ENCODE results near the gene SLC7A7. TPM values are rescaled to one million over a fixed set of nuclear protein-coding genes. Genes with fewer than 3 reads are reported as not detected.

Gene SLC7A7
- total and polyA plus RNA-seq, 9 of the 15 experiments (the other 6 are each of a cell fraction or from before 2014, with no cell fraction given), result 0.07 to 0.68 (median 0.41) TPM

DNA sequence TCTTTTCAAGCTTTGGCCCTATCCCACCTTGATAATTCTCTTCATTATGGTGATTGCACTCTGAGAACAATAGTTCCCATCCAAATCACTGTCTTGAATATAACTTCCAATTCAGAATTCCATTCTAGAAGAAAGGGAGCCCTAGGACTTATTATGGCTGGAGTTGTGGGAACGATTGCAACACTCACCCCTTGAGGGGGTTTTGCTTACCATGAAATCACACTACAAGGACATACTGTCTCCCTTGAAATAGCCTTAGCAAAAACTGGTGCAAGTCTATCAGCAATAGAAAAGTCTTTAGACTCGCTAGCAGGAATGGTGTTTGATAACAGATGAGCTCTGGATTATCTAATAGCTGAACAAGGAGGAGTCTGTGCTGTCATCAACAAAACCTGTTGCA lies 80.1 kb downstream of the SLC7A7 start (continued):
- TF ChIP-seq ZBTB40 (IDR thresholded peaks at IDR 0.05) (no peak), ZBTB40 (CRISPR knock-in tag; IDR thresholded peaks at IDR 0.05) (no peak), SRSF1 (IDR thresholded peaks at IDR 0.05; ENCODE audit: low read depth, low read length) (no peak), NRF1 (conservative IDR thresholded peaks at IDR 0.05 in 1 of 2, IDR thresholded peaks at IDR 0.05 in 1 of 2) (no peak), CBX3 (IDR thresholded peaks at IDR 0.05; ENCODE audit: borderline replicate concordance in 1 of 2, low read length in 2 of 2) (no peak), MYNN (IDR thresholded peaks at IDR 0.05) (no peak), MYNN (CRISPR knock-in tag; IDR thresholded peaks at IDR 0.05) (no peak), EZH2 (IDR thresholded peaks at IDR 0.05; ENCODE audit: borderline replicate concordance, low read depth, low read length) (no peak)
